SU-DHL-6 (cell line): Measurements from ENCODE around the gene FRMD8.

Experiments used
- CTCF ChIP-seq: fragments of 200-600 bp; sonication (generic); IDR thresholded peaks from one replicate; pipeline ENCODE4 v1.5.1; 2017; ENCODE audit warnings: antibody characterized with exemption, mild to moderate bottlenecking, low read length, moderate library complexity; ENCODE audit not compliant: insufficient read depth, poor library complexity, severe bottlenecking
- EZH2phosphoT487 ChIP-seq: fragments of 200-600 bp; sonication (generic), shearing (Covaris generic); conservative IDR thresholded peaks from 2 replicates; pipeline ENCODE4 v1.6.1; 2018; ENCODE audit warnings: mild to moderate bottlenecking, antibody characterized with exemption, low read length, moderate library complexity, mixed read lengths

GRCh38 chr11:65444314-65445051 is 58.0 kb downstream of the FRMD8 start:
- TF ChIP-seq CTCF (no peak), EZH2phosphoT487 (no peak)
